ENCODE data around the gene ANAPC16. TPM values are rescaled to one million over a fixed set of nuclear protein-coding genes. Genes with fewer than 3 reads are reported as not detected.
A peak's percentile ranks its signal among the peaks of the same experiment; 100 is the strongest.

The ANAPC16 gene
- total and polyA plus RNA-seq, 2 experiments from 2014 or later = 77.5 to 126 TPM

GRCh38 chr10:72218325-72218724, 2.5 kb downstream of the ANAPC16 start:
- Histone ChIP-seq H3K27me3 (ENCODE audit: insufficient read depth) (no peaks in the 10 kb centered on the region), H4K20me1 (replicated peaks; ENCODE audit: insufficient read depth) (no peaks in the 10 kb centered on the region; the same call in 1 of the 2 replicates), H3K4me2 (no peak overlapping the region), H2AFZ (no peak overlapping the region), H3K4me1 (ENCODE audit: insufficient read depth) (peaks cover 14% of the 10 kb centered on the region), H3K36me3 (ENCODE audit: insufficient read depth) (no peaks in the 10 kb centered on the region), H3K27ac (ENCODE audit: low read depth) (peak overlapping the region; percentile 39; the same call in 1 of the 2 replicates), H3K4me3 (no peak overlapping the region), H3F3A (replicated peaks; ENCODE audit: low read depth) (peaks cover 8% of the 10 kb centered on the region), H3K79me2 (replicated peaks; ENCODE audit: insufficient read depth) (peaks cover 64% of the 10 kb centered on the region), H3K9me2 (ENCODE audit: insufficient read depth) (no peaks in the 10 kb centered on the region)
- Mint-ChIP-seq H3K9me3 (no peaks in the 10 kb centered on the region), H3K4me1 (peaks cover 8% of the 10 kb centered on the region; the same call in 2 of the 3 replicates), H3K36me3 (ENCODE audit: low read depth) (peaks cover 11% of the 10 kb centered on the region; the same call in 2 of the 3 replicates), H3K27me3 (ENCODE audit: insufficient read depth, low read depth, poor library complexity) (peaks cover 13% of the 10 kb centered on the region), H3K4me3 (no peak overlapping the region), H3K27ac (no peak overlapping the region)
- no peak for ATAC-seq
- no peak for TF ChIP-seq EZH2 (IDR thresholded peaks at IDR 0.05; ENCODE audit: low read depth, unreplicated experiment)
- TF ChIP-seq ETS1 (IDR thresholded peaks at IDR 0.05) = no peak
- no peak for TF ChIP-seq ZNF331 (CRISPR knock-in tag; IDR thresholded peaks at IDR 0.05; ENCODE audit: low read depth)
- no peak for TF ChIP-seq STAT1 (IDR thresholded peaks at IDR 0.05; ENCODE audit: unreplicated experiment)
- no peak for TF ChIP-seq JUNB (IDR thresholded peaks at IDR 0.05; ENCODE audit: unreplicated experiment)
- no peak for TF ChIP-seq EZH2phosphoT487 (IDR thresholded peaks at IDR 0.05; ENCODE audit: unreplicated experiment)
- TF ChIP-seq ZNF114 (CRISPR knock-in tag; IDR thresholded peaks at IDR 0.05) = no peak
- TF ChIP-seq ZNF462 (CRISPR knock-in tag; IDR thresholded peaks at IDR 0.05) = no peak
- TF ChIP-seq POLR2AphosphoS5 (IDR thresholded peaks at IDR 0.05; ENCODE audit: low read depth) = no peak
- no peak for TF ChIP-seq REST (IDR thresholded peaks at IDR 0.05; ENCODE audit: unreplicated experiment)
- no peak for TF ChIP-seq CTCF (conservative IDR thresholded peaks at IDR 0.05; ENCODE audit: low read depth in 2 of 2)
- no peak for TF ChIP-seq NANOG (IDR thresholded peaks at IDR 0.05; ENCODE audit: borderline replicate concordance)
- DNase-seq (ENCODE audit: low spot score) = no peak

Measured in GM23338 (cell line).